C1 segment of cervical spinal cord (tissue), 14 donors: Measurements from ENCODE around the gene TSPYL6.
"Not testable (repeated sequence)": the region's sequence is repeated elsewhere in the genome, so short reads cannot be mapped to it uniquely, and the experiment has no call there.

ENCODE experiments used
- DNase-seq, 14 donors: peaks; one replicate each; lab custom pipeline; 2025; lab: John Stamatoyannopoulos, UW

Gene TSPYL6

DNA sequence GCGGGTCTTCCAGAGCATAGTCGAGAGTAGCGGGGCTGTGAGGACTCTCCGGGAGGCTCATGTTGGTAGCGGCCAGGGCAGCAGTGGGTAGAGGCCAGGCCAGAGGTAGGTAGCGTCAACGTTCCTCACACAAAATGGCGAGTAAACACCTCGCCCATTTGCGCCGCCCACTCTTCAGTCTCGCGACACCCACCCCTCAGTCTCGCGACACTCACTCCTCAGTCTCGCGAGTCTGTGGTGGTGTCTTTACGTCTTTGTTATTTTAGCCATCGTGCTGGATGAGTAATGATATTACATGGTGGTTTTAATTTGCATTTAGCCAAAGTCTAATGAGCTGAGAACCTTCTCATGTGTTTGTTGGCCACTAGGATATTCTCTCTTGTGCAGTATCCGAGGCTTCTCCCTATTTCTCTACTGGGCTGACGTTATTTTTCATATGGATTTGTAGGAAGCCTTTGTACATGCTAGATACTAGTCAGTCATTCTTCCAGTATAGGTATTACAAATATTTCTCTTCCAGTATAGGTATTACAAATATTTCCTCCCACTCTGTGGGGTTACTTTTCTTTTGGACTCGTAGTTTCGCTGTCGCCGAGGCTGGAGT lies at the start of gene TSPYL6:
Gene TSPYL6 (minus strand): TSS at position 139 of the 604 bp plus-strand sequence. CDS start 78 bp downstream, at position 61.
- no peak for DNase-seq

DNA sequence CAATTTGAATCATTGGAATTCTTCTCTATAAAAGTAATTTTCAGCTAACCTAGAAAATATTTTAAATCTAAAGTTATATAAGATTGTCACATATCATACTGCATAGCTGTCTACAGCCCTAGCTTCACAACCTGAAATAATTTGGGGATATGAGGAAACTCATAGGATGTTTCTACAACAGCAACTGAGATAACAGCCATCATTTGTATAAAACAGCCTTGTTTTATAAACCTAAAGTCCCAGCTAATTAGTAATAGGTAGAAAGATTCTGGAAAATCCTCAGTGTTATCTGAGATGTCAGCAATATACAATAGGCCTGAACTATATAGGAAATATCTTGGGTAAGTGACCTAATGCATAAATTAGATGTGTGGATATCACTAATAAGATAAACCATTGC lies 47.6 kb upstream of the TSPYL6 start:
- no peak for DNase-seq

DNA sequence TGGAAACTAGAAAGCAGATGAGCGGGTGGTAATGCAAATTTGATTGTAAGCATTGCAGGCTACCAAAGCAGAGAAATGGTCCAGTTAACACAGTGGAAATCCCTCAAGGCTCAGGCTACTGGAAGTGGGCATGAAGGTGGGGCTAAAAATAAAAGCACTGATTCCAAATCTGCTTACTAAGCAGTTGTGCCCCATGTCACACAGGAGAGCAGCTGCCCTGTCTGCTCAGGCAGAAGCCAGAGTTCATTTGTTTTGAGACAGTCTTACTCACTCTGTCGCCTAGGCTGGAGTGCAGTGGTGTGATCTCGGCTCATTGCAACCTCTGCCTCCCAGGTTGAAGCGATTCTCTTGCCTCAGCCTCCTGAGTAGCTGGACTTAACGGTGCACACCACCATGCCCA lies 42.5 kb upstream of the TSPYL6 start:
- no peak for DNase-seq

DNA sequence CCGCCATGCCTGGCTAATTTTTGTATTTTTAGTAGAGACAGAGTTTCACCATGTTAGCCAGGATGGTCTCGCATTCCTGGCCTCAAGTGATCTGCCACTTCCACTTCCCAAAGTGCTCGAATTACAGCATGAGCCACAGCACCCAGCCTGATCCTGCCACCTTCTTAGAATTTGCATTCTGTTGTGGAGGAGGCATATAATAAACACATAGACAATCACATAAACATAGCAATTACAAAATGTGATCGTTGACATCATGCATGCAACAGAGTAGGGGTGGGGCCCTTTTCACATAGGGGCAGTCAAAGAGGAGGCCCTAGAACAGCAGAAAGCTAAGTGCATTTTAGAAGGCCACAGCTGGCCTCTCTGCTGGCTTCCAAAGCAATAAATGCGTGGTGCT lies 39.9 kb upstream of the TSPYL6 start:
- DNase-seq: no peak

DNA sequence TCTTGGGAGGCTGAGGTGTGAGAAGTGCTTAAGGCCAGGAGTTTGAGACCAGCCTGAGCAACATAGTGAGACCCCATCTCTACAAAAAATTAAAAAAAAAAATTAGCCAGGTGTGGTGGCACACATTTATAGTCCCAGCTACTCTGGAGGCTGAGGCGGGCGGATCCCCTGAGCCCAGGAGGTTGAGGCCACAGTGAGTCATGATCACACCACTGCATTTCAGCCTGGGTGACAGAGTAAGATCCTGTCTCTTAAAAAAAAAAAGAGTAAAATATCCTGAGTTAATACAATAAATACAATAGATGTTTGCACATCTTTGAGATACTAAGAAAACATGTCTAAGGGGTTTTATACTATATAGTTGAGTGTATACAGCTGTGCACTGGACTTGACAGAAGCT lies 38.6 kb upstream of the TSPYL6 start:
- DNase-seq: not testable (repeated sequence)

DNA sequence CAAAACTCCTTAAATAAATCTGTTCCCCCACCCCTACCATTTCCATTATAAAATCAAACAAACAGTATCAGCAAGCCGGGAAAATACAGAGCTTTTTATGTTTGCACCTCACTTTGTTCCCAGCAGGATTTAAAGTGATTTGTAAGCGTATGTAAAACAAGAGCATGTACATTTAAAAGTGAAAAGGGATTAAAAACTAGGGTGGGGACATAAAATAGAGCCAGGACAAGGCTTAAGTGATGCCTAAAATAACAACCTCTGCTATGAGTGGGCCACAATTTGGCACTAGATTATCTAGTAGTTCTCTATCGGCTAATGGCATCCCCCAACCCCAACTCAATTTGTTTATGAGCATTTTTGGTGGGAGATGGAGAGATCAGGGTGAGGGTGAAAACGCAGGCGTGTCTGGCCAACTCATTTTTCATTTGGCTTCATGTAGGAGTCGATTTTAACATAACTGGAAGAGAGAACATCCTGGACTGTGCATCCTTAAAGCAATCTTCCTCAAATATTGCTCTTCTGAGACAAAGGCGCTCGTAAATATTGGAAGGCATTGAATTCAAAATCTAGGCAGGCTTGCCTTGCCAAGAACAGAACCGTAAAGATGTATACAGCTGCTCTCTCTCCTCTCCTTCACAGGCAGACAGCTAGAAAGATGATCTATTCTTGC lies 34.5 kb upstream of the TSPYL6 start:
- no peak for DNase-seq

DNA sequence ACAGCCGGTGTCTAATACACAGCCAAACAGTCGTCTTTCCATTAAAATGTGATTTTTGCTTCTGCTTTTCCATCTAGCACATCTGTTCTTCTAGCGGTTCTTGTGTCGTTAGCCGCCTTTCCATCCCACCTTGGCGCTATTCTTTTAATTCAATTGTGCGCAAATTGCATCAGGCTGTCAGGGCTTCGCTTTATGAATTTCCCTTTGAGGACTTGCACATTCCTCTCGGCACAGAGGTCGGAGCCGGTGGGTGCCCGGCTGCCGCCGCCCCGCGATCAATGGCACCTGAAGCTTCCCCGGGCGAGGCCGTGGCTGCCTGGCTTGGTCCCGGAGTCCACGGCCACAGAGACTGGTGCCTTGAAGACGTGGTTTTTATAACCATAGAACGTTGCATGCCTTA lies 33.9 kb upstream of the TSPYL6 start:
- DNase-seq: no peak

DNA sequence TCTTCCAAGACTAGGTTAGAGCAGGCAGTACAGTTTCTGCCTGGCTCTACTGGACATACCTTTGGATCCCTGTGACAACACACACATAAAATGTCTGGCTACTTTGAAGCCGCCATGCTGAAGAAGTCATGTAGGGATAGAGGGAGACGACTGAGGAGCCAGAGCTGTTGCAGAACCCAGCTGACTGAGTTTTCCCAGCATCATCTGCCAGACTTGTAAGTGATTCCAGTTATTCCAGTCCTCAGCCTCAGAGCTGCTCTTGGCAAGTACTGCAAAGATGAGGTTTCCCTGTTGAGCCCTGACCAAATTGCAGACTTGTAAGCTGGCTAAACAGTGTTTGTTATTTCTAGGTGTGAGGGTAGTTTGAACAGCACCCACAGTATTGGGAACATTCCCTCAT lies 31.5 kb upstream of the TSPYL6 start:
- no peak for DNase-seq

DNA sequence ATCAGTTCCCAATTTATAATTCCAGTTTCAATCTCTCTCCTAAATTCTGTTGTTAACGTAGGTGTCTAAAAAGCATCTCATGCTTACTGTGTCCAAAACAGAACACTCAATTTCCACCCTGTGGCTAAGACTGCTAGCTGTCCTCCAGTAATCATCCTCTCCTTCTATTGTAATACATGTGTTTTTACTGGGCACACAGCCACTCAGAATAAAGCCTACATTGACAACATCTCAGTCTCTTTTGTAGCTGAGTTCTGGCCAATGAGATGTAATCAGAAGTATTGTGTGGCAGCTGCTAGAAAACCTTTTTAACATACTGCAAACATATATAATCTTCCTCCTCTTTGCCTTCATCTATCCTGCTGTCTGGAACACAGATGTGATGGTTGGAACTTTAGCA lies 29.4 kb upstream of the TSPYL6 start:
- no peak for DNase-seq

DNA sequence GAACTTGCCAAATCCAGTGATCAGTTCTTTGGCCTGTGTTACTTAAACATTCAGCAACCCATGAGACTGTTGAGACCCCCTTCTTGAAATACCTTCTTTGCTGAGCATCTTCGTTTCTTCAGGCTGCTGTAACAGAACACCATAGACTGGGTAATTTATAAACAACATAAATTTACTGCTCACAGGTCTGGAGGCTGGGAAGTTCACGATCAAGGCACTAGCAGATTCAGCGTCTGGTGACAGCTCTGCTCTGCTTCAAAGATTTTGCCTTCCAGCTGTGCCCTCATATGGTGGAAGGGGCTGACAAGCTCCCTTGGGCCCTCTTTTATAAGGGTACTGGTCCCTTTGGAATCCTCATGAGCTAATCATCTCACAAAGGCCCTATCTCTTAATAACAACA lies 28.8 kb upstream of the TSPYL6 start:
- DNase-seq: no peak

DNA sequence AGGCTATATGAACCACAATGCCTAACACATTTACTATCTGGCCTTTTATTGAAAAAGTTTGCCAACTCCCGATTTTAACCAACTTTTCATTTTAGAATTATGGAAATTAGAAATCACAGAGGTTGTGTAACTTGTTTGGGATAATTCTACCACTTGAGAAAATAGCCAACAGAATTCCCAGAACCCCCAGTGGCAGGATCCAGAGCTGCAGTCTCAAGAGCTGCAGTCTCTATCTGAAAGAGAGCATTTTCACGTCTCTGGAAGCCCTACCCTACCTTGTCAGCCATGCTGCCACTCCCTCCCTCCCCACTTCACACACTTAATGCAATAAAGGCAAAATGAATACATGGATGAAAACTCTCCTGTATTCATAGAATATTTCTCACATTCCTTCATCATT lies 23.4 kb upstream of the TSPYL6 start:
- DNase-seq: no peak

DNA sequence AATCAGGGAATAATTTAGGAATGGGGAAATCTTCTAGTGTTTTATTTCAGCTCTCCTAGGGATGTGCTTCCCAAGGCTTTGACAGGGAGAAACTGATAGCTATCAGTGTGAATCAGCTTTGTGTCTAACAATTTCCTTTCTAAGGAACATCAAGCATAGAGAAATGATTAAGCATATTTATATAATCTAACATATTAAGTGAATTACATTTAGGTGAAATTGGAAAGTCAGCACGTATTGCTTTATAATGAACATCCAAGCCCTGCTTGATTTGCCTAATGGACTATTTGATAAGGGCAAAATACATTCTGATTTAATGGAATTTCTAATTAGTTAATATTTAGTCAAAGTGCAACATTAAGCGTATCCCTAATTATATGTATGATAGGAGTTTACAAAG lies 19.5 kb upstream of the TSPYL6 start:
- no peak for DNase-seq

DNA sequence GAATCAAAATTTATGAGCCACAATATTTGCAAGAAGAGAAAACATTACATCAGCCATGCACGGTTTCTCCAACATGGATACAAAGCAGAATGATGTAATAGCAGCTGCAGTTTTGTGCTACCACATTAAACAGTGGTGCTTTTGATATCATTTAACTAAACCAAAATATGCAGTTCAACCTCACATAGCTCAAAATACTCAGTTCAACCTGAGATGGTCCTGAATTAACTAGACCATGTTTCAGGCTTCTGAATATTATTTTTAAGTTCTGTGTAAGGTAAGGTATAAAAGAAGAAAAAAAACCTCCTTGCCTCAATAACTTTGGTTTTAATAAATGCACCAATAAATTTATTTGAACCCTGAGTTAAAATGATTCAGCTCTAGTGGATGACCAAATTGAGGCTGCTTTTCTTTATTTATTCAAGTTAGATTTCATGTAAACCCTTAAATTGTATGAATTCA lies 18.8 kb upstream of the TSPYL6 start:
- no peak for DNase-seq

DNA sequence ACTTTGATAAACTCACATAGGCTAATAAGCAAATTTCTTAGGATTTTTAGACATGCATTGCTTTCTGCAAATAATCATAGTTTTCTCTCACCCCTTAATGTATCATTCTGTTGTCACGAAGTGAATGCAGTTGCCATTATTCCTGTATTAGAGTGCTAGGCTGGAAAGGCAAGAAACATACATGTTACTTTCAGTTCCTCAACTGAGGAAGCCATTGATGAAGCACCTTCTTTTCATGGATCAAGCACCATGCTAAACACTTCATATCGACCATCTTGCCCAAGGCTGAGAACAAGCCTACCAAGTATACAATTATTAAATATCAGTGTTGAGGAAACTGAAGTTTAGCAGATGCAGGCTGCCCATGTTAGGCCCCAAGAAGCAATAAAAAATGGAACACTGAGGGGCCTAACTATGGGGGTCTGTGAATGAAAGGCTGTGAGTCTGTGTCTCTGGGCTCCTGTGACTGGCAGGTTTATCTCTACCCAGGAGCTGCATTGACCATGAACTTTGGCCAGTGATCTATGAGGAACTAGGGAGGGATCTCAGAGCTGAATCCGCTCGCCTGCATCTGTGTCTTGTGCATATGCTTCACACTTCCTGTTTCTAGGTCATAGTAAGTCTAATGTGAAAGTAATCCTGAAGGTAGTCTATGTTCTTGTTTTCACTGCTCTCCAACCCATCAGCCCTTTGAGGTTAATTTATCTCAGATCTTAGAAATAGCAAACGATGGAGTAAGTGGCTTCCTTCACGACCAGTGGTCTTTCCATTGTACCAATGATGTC lies 16.0 kb upstream of the TSPYL6 start:
- DNase-seq: no peak

DNA sequence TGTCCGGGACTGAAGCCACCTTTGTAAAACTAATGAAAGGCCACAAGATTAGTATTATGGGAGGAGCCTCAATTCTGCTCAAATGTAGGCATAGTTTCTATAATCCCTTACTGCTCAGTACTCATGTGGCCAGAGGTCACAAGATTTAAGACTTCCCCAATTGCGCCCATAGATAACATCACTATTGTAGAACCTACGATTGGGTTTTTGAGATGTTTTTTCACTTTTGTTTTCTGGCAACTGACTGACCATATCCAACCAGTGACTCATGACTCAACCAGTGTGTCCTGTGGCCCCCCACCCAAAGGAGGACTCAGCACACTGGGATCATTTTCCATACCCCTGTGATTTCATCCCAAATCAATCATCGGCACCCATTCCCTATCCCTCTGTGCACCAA lies 15.2 kb upstream of the TSPYL6 start:
- DNase-seq: no peak

DNA sequence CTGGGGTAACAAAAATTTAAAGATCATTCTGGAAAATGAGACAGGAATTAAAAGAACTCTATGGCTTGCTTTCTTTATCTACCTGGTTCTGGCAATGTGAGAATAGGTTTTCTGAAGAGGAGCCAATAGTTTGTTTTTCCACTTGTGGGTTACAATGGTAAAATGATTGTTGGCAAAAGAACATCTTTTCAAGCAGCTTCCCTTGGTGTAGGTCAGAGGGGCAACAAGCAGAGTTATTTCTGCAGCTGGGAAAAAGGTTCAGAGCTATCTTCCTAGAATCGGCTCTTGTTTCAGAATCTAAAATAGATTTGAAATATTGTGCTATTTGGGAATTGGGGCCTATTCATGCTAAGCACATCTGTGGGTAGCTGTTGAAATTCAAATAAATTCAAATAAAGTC lies 11.5 kb upstream of the TSPYL6 start:
- no peak for DNase-seq

DNA sequence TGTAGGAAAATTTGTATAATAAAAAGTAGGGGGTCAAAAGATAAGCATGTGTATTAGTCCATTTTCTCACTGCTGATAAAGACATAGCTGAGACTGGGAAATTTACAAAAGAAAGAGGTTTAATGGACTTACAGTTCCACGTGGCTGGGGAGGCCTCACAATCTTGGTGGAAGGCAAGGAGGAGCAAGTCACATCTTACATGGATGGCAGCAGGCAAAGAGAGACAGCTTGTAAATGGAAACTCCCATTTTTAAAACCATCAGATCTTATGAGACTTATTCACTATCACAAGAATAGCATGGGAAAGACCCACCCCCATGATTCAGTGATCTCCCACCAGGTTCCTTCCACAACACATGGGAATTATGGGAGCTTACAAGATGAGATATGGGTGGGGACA lies 9.1 kb upstream of the TSPYL6 start:
- not testable (repeated sequence) for DNase-seq

DNA sequence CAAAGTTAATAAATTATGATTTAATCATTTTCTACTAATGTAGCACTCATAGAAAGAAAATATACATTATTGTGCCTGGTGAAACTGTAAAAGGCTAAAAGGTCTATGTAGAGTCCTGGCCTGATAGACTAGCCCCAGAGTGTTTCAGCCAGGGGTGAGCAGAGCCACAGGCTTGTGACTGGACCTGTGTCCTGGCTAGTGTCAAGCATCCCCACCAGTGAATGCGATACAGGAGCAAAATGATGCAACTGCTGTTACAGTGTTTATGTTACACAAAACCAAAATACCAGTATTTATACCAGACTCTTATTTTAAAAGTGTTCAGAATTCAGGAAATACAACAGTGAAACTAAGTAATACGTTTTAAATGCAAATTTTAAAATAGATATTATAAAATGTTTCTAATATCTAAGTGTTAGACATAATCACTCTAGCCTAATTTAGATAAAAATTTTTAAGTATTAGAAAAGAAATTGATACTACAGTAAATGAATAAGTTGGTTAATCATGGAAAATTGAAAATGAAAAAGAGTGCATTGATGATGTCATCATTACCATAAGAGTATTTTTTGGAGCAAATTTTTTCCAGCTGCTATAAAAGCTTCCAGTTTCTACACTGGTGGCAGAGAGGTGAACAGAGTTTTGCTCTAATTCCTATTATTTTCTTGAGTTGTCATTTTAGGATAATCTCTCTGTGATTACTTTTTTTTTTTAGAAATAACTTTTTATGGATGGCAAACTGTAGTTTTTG lies 6.2 kb upstream of the TSPYL6 start:
- DNase-seq: no peak

DNA sequence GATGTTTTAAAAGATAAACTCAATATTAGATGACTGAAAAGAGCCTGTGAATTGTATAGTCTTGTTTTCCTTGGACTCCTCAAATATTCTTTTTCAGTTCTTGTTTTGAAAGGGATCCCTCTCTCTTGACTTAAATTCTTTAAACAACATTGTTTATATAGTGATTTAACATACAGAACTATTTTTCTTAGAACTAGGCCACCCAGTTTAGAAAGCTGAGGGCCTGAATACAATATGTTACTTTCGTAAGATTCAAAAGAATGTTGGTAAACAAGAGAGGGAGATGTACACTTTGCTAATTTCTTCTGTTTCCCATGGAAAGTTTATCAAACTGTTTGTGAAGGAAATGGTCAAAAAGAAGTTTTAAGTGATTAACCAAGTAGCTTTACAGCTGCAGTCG lies 5.5 kb upstream of the TSPYL6 start:
- no peak for DNase-seq

DNA sequence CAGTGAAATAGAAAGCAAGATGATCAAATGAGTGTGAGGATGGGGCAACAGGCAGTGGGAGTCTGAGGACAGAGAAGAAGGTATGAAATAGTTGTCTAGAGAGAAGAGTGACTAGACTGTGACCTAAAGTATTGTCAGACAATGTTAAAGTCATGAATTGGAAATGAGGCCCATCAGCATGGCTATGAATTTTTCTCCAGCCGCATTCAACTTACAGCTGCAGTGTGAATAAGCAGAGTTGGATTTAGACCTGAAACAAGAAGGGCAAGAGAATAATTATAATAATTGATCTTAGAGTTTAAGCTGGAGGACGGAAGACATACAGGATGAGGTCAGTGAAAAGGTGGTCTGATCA lies 4.2 kb upstream of the TSPYL6 start:
- DNase-seq: no peak

DNA sequence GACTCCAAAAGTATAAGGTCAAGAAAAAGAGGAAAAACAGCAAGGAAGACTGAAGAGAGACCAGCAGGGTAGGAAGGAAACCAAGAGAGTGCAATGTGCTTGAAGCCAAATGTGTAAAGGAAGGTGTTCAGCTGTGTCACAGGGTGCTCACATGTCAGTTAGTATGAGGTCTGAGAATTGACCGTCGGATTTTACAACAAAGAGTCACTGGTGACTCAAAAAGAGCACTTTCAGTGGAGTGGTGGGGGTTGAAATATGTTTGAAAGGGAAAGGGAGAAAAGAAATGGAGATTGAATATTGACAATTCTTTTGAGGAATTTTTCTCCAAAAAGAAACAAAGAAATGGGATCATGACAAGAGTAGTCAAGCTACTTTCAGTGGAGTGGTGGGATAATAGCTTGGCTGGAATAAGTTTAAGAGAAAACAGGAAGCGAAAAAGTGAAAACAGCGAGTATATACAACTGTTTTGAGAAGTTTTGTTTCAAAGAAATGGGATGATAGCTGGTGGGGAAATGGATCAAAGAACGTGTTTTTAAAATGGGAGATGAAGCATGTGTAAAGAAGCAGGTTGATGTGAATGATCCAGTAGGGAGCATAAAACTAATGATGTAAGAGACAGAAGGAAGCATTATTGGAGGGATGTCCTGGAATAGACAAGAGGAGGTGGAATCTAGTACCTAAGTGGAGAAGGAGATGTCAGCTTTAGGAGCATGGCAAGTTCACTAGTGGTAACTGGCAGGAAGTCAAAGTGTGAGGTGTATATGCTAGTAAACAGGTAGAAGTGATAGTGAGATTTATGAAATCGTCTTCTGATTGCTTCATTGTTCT lies 3.6 kb upstream of the TSPYL6 start:
- no peak for DNase-seq
